Endometrium (tissue), 2 donors: Measurements from ENCODE around the gene CRHR1.

ENCODE experiments used
- FAIRE-seq: peaks from 2 replicates; lab custom pipeline; 2012; peaks lifted over from hg19 to GRCh38; lab: Jason Lieb, UNC
- donor health status: control.
- donor health status: control.

Gene CRHR1

GRCh38 chr17:45759761-45760160 lies 24.4 kb upstream of the CRHR1 start:
- FAIRE-seq, result no peak

- no peak for FAIRE-seq
Measured at GRCh38 chr17:45761957-45762565, 22.1 kb upstream of the CRHR1 start.

- no peak for FAIRE-seq
Measured at GRCh38 chr17:45763182-45763581, 20.9 kb upstream of the CRHR1 start.

- no peak for FAIRE-seq
Measured at GRCh38 chr17:45764479-45764878, 19.6 kb upstream of the CRHR1 start.

GRCh38 chr17:45768000-45768399 lies 16.1 kb upstream of the CRHR1 start:
- FAIRE-seq, result no peak

- no peak for FAIRE-seq
Measured at GRCh38 chr17:45770632-45771270, 13.4 kb upstream of the CRHR1 start.

GRCh38 chr17:45771271-45771959 lies 12.7 kb upstream of the CRHR1 start:
- no peak for FAIRE-seq

GRCh38 chr17:45775148-45775547 lies 9.0 kb upstream of the CRHR1 start:
- no peak for FAIRE-seq

- no peak for FAIRE-seq
Measured at GRCh38 chr17:45775576-45776011, 8.5 kb upstream of the CRHR1 start.

- FAIRE-seq, result no peak
Measured at GRCh38 chr17:45776896-45777295, 7.2 kb upstream of the CRHR1 start.

GRCh38 chr17:45777388-45777787 lies 6.7 kb upstream of the CRHR1 start:
- FAIRE-seq, result no peak

GRCh38 chr17:45780921-45781320 lies 3.2 kb upstream of the CRHR1 start:
- no peak for FAIRE-seq

GRCh38 chr17:45782889-45783592 lies 1.1 kb upstream of the CRHR1 start:
- FAIRE-seq, result no peak

- no peak for FAIRE-seq
Measured at GRCh38 chr17:45783593-45784292, 377 bp upstream of the CRHR1 start.

- FAIRE-seq, result no peak
Measured at GRCh38 chr17:45784741-45785479, 790 bp downstream of the CRHR1 start.

GRCh38 chr17:45785480-45786193 lies 1.5 kb downstream of the CRHR1 start:
- no peak for FAIRE-seq

GRCh38 chr17:45786349-45786748 lies 2.2 kb downstream of the CRHR1 start:
- no peak for FAIRE-seq

GRCh38 chr17:45787044-45787443 lies 2.9 kb downstream of the CRHR1 start:
- no peak for FAIRE-seq

GRCh38 chr17:45787656-45788055 lies 3.5 kb downstream of the CRHR1 start:
- no peak for FAIRE-seq

- no peak for FAIRE-seq
Measured at GRCh38 chr17:45788057-45788456, 3.9 kb downstream of the CRHR1 start.

- no peak for FAIRE-seq
Measured at GRCh38 chr17:45789874-45790273, 5.8 kb downstream of the CRHR1 start.
